Thoracic aorta (tissue), 2 donors: ENCODE measurements around the gene ZHX3. TPM values are rescaled to one million over a fixed set of nuclear protein-coding genes. Genes with fewer than 3 reads are reported as not detected.

Source experiments
- ATAC-seq: fragments of 150-250 bp; one replicate; pipeline ENCODE4 v1.8.0; 2017; ENCODE audit warnings: low read depth; ENCODE audit not compliant: insufficient number of reproducible peaks, low FRiP score
- DNase-seq: peaks from one replicate; pipeline ENCODE4 v3.0.0-alpha.2; 2020; ENCODE audit warnings: low spot score
- H3K27ac ChIP-seq, 2 donors: fragments of 200-600 bp; sonication (generic); 1 replicate in 1 of 2; 2 replicates in 1 of 2; pipeline ENCODE4 v1.5.1; 2016; ENCODE audit warnings: mild to moderate bottlenecking in 2 of 2, moderate library complexity in 2 of 2
- H3K27me3 ChIP-seq: fragments of 200-600 bp; sonication (generic); replicated peaks from 2 replicates; pipeline ENCODE4 v1.6.0; 2016; ENCODE audit warnings: mild to moderate bottlenecking; ENCODE audit not compliant: insufficient read depth
- H3K36me3 ChIP-seq: fragments of 200-600 bp; sonication (generic); one replicate; pipeline ENCODE4 v1.5.1; 2016
- H3K4me1 ChIP-seq, 2 donors: fragments of 200-600 bp; sonication (generic); 1 replicate in 1 of 2; 2 replicates in 1 of 2; pipeline versions ENCODE4 v1.5.1 to v1.6.0; 2016; ENCODE audit warnings: low read depth in 2 of 2, mild to moderate bottlenecking in 1 of 2; ENCODE audit not compliant: control insufficient read depth in 1 of 2
- H3K4me3 ChIP-seq: fragments of 200-600 bp; sonication (generic); 2 replicates; pipeline ENCODE4 v1.5.1; 2016; ENCODE audit warnings: mild to moderate bottlenecking
- H3K9me3 ChIP-seq: fragments of 200-600 bp; sonication (generic); 2 replicates; pipeline ENCODE4 v1.5.1; 2016
- total RNA-seq, 2 donors: library from RNA; depleted of rRNA; stranded (reverse); fragments of >200 nt; gene quantifications; one replicate each; pipeline versions ENCODE4 v1.1.0 to v1.2.3, GENCODE V29; 2016
- TF ChIP-seq, protein P1 (sequence below): fragments of 200-600 bp; sonication (generic); IDR thresholded peaks from one replicate; pipeline ENCODE4 v1.5.1; 2019; ENCODE audit warnings: antibody characterized with exemption

Gene ZHX3
- total RNA-seq, 2 donors from 2014 or later = 60.8 to 74.9 TPM

DNA sequence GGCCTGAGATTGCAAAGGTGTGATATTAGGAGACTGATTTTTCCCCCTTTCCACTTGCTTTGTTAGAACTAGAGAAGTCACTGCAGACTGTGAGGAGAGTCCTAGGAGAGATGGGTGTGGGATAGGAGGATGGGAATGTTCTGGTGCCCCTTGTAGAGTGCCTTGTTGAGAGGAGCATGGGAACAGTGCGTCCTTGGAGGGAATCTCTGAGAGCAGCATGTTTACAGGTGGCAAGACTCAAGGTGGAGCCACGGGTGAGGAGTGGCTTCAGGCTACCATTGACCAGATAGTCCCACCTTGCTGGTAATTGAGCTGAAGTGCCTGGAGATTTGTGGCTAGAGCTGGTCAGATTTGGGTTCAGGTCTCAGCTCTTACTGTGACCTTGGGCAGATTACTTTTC, 174.2 kb downstream of the ZHX3 start:
- DNase-seq (no peak), ATAC-seq (no peak)
- H3K36me3 ChIP-seq = no peaks in the 10 kb centered on the region
- no peaks in the 10 kb centered on the region for H3K27me3 ChIP-seq
- H3K4me3 ChIP-seq = no peak overlapping the region
- TF ChIP-seq, protein P1, sequence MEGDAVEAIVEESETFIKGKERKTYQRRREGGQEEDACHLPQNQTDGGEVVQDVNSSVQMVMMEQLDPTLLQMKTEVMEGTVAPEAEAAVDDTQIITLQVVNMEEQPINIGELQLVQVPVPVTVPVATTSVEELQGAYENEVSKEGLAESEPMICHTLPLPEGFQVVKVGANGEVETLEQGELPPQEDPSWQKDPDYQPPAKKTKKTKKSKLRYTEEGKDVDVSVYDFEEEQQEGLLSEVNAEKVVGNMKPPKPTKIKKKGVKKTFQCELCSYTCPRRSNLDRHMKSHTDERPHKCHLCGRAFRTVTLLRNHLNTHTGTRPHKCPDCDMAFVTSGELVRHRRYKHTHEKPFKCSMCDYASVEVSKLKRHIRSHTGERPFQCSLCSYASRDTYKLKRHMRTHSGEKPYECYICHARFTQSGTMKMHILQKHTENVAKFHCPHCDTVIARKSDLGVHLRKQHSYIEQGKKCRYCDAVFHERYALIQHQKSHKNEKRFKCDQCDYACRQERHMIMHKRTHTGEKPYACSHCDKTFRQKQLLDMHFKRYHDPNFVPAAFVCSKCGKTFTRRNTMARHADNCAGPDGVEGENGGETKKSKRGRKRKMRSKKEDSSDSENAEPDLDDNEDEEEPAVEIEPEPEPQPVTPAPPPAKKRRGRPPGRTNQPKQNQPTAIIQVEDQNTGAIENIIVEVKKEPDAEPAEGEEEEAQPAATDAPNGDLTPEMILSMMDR = no peak
- peak overlapping the region in 1 of 2 donors; percentile 53 for H3K27ac ChIP-seq
- peaks cover 33 to 77% of the 10 kb centered on the region in 2 donors for H3K4me1 ChIP-seq
- no peaks in the 10 kb centered on the region for H3K9me3 ChIP-seq

DNA sequence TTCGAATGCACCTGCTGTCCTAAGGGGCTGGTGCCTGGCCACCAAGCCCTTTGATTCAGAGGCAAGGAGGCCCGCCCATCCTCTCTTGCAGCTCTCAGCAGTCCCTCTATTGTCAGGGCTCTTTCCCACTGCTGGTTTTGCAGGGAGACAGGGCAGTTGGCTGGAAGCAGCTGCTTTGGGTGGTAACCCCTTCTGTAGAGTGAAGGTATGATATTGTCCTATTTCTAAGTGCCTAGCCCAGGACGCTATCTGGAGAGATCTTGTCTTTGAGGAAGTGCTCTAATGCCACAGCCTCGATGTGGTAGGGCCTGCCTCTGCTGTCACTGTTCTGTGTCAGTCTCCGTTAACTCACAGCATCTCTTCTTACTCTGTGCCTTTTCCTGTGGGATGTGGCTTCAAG, 174.6 kb downstream of the ZHX3 start:
- DNase-seq = no peak
- Histone ChIP-seq H3K4me1 (peaks cover 29 to 74% of the 10 kb centered on the region in 2 donors), H3K4me3 (no peak overlapping the region), H3K36me3 (no peaks in the 10 kb centered on the region), H3K9me3 (no peaks in the 10 kb centered on the region), H3K27me3 (no peaks in the 10 kb centered on the region), H3K27ac (peak overlapping the region in 1 of 2 donors; percentile 53)
- TF ChIP-seq, protein P1 = no peak
- ATAC-seq = no peak

GRCh38 chr20:41142245-41142644, 175.3 kb downstream of the ZHX3 start:
- no peak for DNase-seq
- TF ChIP-seq, protein P1 = no peak
- H3K4me3 ChIP-seq = no peak overlapping the region
- no peaks in the 10 kb centered on the region for H3K27me3 ChIP-seq
- no peak for ATAC-seq
- H3K27ac ChIP-seq = peak overlapping the region in 1 of 2 donors; percentile 27
- H3K9me3 ChIP-seq = no peaks in the 10 kb centered on the region
- peaks cover 25 to 67% of the 10 kb centered on the region in 2 donors for H3K4me1 ChIP-seq
- H3K36me3 ChIP-seq = no peaks in the 10 kb centered on the region

GRCh38 chr20:41141153-41141815, 176.2 kb downstream of the ZHX3 start:
- ATAC-seq (no peak), DNase-seq (no peak)
- H3K27ac ChIP-seq = peak overlapping the region; percentile 44 to 94
- H3K27me3 ChIP-seq = no peaks in the 10 kb centered on the region
- H3K4me3 ChIP-seq = no peak overlapping the region
- H3K9me3 ChIP-seq = no peaks in the 10 kb centered on the region
- peaks cover 15 to 60% of the 10 kb centered on the region in 2 donors for H3K4me1 ChIP-seq
- H3K36me3 ChIP-seq = no peaks in the 10 kb centered on the region
- TF ChIP-seq, protein P1 = no peak

GRCh38 chr20:41140226-41141133, 177.1 kb downstream of the ZHX3 start:
- ATAC-seq = no peak
- no peaks in the 10 kb centered on the region for H3K9me3 ChIP-seq
- H3K4me1 ChIP-seq = peaks cover 7 to 55% of the 10 kb centered on the region in 2 donors
- TF ChIP-seq, protein P1 = no peak
- DNase-seq = no peak
- no peaks in the 10 kb centered on the region for H3K36me3 ChIP-seq
- peak overlapping the region; percentile 8 for H3K4me3 ChIP-seq
- no peaks in the 10 kb centered on the region for H3K27me3 ChIP-seq
- H3K27ac ChIP-seq = peak overlapping the region; percentile 44 to 94
